GM21367 (cell line): ENCODE measurements around the gene ILRUN.
"Not testable (repeated sequence)": the region's sequence is repeated elsewhere in the genome, so short reads cannot be mapped to it uniquely, and the experiment has no call there.

Experiments
- ATAC-seq: cut with Tn5 transposase; IDR thresholded peaks from one replicate; pipeline ENCODE4 v1.9.1; 2021; ENCODE audit not compliant: unreplicated experiment

ILRUN gene

DNA sequence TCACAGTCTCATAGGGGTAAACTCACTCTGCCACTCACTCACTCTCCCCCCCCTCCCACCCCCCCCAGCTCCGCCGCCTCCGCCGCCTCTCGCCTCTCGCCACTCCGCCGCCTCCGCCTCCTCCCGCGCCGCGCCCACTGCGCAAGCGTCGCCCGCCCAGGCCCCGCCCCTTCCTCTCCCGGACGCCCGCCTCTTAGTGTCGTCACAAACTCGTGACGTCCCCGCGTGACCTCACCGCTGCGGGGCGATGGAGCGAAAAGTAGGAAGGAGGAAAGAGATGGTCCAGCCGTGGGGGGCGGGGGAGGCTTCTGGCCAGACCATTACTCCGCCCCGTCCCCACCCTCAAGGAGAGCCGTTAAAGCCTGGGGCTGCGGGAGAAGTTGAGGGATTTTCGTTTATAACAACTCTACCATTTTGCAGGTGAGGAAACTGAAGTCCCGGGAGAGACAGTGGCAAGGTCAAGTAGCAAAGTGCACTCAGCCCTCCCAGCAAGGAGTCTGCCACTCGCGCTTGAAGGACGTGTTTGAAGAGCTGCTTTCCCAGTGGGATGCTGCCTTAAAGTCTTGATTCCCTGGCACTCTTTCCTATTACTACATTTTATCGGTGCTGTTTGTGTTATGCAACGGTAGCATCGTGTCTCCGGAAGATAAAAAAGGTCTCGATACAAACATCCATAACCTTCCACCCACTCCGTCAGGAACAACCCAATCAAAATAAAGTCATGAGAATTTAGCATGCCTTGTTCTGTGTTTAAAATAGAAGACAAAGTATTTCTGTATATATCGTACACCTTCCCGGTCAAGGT lies at the start of gene ILRUN:
TSS of gene ILRUN (minus strand) at position 29 of the 805 bp plus-strand sequence. CDS start 164 bp downstream, outside the sequence.
- peak; percentile 64 for ATAC-seq

DNA sequence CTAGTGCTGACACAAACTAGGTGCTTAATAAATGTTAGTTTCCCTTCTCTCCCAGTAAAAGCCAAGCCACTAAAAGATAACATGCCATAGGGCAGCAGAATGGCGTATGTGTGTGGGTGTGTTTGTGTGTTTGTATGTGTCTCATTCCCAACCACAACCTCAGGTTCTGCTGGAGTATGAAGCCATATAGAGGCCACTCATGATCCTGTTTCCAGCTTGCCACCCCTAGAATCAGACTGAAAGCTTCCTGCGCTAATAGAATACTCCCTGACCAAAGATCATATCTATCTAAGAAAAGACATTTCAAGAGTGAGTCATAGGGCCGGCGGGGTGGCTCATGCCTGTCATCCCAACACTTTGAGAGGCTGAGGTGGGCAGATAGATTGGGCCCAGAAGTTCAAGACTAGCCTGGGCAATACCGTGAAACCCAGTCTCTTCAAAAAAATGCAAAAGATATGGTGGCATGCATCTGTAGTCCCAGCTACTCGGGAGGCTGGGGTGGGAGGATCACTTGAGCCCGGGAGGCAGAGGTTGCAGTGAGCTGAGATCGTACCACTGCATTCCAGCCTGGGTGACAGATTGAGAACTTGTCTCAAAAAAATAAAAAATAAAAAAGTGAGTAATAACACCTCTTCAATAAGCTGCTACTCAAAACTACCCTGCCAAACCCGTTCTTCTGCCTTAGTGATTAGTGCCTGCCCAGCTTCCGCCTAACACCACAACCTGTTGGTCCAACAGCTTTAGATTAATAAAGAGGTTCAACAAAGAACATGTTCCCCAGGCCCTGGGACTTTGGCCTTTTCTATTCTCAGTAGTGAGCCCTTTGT lies 48.9 kb upstream of the ILRUN start:
- ATAC-seq = no peak

DNA sequence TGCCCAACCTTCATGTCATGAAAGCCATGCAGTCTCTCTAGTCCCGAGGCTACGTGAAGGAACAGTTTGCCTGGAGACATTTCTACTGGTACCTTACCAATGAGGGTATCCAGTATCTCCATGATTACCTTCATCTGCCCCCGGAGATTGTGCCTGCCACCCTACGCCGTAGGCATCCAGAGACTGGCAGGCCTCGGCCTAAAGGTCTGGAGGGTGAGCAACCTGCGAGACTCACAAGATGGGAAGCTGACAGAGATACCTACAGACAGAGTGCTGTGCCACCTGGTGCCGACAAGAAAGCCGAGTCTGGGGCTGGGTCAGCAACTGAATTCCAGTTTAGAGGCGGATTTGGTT lies 47.7 kb upstream of the ILRUN start:
- not testable (repeated sequence) for ATAC-seq

DNA sequence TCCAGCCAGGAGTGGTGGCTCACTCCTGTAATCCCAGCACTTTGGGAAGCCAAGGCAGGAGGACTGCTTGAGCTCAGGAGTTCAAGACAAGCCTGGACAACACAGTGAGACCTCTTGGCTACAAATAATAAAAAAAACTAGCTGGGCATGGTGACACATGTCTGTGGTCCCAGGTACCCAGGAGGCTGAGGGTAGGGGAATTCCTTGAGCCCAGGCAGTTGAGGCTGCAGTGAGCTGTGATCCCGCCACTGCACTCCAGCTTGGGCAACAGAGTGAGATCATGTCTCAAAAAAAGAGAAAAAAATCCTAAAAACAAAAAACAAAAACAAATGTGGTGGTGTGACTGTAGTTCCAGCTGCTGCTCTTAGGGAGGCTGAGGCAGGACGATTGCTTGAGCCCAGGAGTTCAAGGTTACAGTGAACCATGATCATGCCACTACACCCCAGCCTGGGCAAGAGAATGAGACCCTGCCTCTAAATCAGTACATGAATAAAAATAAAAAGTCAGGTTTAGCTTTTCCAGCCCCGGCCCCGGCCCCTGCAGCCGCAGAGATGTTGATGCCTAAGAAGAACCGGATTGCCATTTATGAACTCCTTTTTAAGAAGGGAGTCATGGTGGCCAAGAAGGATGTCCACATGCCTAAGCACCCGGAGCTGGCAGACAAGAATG lies 47.2 kb upstream of the ILRUN start:
- no peak for ATAC-seq

DNA sequence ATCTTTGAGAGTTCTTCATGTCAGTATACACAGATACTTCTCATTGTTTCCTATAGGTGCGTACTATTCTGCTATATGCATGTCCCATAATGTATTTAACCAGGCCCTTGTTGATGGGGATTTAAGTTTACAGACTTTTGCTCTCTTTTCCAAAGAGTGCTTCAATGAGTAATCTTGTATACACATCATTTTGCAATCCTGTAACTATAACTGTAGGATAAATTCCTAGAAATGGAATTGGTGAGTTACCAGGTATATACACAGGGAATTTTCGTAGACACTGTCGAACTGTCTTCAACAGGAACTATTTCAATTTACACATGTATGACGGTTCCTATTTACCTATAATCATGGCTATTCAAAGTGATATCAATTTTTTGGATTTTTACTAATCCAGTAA lies 45.5 kb upstream of the ILRUN start:
- no peak for ATAC-seq

DNA sequence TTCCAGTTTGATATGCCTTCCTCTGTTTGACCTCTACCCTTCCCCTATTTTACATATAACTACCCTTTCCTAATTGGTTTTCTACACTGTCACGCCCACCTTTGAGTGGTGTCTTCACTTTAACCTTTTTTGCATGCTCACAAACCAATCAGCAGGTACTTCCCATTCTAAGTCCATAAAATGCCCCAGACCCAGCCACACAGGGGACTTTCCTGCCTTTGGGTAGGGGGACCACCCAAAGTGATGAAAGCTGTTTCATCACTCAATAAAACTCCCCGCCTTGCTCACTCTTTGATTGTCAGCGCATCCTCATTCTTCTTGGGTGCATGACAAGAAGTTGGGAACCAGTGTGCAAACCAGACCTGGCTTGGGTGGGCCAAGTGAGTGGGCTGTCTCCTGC lies 40.3 kb upstream of the ILRUN start:
- no peak for ATAC-seq

DNA sequence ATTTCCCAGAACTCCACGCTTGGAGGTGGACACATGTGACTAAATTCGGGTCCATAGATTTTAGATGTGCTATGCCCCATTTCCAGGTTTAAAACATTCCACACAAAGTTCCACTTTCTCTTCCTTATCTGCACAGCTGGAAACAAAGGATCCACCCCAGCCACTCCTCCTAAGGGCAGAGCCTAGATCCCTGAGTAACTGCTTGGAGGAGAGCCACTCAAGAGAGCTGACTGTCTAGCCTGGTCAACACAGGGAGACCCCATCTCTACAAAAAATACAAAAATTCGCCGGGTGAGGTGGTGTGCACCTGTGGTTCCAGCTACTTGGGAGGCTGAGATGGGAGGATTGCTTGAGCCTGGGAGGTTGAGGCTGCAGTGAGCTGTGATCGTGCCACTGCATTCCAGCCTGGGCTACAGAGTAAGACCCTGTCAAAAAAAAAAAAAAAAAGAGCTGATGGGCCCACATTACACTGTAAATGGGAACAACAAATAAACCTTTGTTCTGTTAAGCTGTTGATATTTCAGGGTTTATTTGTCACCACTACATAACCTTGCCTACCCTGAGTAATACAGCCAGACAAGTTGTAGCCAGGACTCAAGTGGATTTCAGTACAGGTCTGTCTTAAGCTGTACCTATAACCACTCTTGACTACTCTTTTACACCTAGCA lies 35.0 kb upstream of the ILRUN start:
- ATAC-seq = no peak

DNA sequence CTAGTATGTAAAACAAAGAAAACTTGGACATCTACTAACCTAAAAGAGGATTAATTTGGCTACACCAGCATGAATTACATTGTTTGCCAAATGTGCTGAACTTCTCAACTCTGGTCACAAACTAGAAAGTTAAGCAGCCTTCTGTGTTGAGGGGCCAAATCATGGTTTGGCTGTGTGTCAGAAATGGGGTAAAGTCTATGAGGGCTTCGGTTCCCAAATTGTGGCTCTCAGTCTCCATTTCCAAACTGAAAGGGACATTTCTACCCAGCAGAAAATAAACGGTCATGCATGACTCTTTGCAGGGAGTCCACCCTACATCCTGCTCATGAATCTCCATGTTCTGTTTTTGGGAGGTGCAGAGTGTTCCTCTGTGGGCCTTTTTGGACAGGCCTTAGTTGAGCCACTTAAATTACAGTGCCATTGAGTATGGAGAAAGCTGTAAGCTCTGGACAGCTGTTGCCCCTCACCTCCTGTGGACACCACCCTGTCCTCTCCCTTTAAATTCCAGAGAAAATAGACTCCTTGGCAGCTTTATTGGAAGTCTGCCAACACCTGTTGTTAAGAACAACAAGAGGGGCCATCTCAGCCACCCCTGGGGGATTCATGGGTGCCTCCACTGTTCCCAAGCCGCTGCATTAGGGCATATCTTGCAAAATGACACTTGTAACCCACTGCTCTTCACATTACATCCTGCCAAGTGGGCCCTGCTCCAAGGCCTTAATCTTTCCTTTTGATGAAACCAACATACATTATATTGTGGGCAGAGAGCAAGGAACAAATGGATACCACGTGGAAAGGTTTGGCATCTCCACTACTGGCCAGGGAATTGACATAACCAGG lies 33.3 kb upstream of the ILRUN start:
- ATAC-seq = no peak

DNA sequence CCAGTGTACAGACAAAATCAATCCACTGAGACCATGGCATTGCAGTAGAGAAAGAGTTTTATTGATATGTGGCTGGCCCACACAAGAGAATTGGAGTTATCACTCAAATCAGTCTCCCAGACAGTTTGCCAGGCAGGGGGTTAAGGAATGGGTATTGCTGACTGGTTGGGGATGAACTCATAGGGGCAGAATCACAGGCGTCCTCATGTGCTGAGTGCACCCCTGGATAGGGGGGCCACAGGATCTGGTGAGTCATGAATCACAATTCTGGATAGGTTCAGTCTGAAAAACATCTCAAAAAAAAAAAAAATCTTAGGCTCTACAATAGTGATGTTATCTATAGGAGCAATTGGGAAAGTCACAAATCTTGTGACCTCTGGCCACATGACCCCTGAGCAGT lies 29.5 kb upstream of the ILRUN start:
- no peak for ATAC-seq

DNA sequence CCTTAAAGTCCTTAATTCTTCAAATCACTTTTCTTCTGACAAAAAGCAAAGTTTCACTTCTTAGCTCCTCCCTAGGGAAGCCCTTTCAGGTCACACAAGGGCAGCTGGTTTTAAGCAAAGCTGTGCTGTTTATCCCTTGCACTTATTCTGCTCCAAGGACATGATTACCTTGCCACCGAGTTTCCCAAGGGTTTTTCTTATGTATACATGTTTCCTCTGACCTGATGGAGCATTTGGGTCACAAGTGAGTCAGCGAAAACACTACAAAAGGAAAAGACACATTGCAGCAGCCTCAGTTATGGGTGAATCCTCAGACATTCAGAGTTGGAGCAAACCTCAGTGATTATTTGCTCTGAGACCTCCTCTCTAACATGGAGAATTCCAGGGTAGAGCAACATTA lies 26.6 kb upstream of the ILRUN start:
- no peak for ATAC-seq

DNA sequence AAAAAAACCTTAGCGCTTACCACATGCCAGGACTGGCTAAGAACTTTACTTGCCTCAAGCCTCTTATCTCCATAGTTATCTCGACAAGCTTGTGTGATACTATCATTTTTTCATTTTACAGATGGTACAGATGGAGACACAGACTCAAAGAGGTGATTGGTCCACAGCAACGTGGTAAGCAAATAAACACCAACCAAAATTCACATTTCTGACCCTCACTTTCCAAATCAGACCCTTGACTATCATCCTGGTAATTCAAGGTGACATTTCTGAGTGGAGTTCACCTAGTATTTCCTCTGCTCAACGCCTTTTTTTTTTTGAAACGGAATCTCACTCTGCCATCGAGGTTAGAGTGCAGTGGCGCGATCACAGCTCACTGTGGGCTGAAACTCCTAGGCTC lies 25.9 kb upstream of the ILRUN start:
- no peak for ATAC-seq

DNA sequence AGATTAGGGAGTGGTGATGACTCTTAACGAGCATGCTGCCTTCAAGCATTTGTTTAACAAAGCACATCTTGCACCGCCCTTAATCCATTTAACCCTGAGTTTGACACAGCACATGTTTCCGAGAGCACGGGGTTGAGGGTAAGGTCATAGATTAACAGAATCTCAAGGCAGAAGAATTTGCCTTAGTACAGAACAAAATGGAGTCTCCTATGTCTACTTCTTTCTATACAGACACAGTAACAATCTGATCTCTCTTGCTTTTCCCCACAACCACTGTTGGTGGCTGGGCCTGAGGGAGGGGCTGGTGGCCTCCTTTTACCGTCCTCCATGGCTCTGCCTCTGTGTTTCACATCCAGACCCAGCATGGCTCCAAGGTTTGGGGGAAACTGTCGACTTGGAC lies 23.6 kb upstream of the ILRUN start:
- not testable (repeated sequence) for ATAC-seq

DNA sequence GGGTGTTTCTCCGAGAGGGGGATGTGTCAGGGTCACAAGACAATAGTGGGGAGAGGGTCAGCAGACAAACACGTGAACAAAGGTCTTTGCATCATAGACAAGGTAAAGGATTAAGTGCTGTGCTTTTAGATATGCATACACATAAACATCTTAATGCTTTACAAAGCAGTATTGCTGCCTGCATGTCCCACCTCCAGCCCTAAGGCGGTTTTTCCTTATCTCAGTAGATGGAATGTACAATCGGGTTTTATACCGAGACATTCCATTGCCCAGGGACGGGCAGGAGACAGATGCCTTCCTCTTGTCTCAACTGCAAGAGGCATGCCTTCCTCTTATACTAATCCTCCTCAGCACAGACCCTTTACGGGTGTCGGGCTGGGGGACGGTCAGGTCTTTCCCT lies 23.1 kb upstream of the ILRUN start:
- not testable (repeated sequence) for ATAC-seq

DNA sequence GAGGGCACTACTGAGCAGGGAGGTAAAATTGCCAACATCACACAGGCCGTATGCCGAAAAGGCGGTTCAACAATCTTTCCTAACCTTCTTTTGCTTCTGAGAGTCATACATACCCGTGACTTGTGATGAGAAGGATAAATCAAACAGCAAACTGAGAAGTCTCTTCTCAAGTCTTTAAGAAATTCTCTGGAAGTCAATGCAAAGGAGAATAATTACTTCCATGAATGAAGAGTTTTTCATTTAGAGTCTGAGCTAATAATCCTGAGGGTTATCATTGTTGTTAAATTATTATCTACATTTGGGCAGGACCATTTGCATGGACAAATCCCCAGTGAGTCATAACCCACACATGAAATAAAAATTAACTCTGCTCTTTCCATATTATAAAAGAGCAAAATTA lies 22.4 kb upstream of the ILRUN start:
- ATAC-seq = no peak

DNA sequence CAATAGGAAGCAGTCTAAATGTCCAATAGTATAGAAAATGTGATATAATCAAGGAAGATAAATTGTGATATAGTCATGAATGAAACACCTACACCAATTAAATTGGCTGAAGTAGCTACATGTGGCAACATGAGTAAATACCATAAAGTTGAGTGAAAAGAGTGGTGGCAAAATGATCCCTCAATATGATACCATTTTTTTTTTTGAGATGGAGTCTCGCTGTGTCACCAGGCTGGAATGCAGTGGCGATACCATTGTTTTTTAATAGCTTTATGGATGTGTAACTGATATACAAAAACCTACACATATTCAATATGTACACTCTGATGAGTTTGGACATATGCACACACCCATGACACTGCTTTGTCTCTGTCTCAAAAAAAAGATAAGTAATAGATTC lies 20.9 kb upstream of the ILRUN start:
- no peak for ATAC-seq

DNA sequence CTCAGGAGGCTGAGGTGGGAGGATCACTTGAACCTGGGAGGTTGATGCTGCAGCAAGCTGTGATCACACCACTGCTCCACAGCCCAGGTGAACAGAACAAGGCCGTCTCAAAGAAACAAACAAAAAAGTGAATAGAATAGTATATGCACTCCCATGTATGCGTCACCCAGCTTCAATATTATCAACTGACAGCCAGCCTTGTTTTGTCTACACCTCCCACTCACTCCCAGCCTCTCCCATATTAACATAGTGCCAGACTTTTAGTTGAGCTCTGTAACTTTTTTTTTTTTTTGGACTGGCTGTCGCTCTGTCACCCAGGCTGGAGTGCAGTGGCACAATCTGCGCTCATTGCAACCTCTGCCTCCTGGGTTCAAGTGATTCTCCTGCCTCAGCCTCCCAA lies 18.1 kb upstream of the ILRUN start:
- ATAC-seq = no peak

DNA sequence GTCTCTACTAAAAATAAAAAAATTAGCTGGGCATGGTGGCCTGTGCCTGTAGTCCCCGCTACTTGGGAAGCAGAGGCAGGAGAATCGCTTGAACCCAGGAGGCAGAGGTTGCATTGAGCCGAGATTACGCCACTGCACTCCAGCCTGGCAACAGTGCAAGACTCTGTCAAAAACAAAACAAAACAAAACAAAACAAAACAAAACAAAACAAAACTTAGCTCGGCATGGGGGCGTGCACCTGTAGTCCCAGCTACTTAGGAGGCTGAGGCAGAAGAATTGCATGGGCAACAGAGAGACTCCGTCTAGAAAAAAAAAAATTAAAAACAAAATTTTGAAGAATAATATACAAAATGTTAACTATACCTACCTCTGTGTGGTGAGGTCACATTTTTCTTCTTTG lies 16.3 kb upstream of the ILRUN start:
- ATAC-seq = not testable (repeated sequence)

DNA sequence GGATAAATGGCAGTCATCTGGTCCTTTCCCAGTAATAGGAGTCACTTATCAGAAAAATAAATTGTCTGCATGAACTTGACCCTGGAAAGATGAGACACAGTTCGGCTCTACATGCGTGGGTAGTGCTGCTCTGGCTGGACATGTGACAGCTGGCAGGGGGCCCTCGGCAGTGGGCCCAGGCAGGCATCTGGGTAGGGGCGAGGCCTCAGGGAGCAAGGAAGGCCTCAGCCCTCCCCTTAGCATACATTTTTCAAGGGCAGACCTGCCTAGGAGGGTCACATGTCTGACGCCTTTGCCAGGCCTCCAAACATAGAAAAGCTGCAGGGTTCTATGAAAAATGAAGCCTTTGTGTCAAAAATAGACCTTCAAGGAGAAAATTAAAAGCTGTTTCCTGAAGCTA lies 12.8 kb upstream of the ILRUN start:
- ATAC-seq = no peak

DNA sequence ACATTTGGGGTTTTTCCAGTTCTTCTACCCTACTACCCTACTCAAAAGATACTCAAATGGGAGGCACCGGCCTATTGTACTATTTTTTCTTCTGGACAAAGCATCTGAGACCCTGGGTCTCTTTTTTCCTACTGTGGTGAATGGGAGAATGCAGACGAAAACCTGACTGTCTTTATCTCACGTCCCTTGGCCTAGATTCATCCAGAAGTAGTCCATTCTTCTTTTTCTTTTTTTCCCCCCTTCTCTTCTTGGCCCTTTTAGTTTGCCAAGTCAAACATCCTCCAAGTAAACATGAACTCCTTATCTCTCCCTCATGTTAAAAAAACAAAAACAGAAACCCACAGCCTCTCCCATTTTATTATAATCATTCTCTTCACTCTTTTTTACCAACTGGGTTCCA lies 8.7 kb upstream of the ILRUN start:
- no peak for ATAC-seq

DNA sequence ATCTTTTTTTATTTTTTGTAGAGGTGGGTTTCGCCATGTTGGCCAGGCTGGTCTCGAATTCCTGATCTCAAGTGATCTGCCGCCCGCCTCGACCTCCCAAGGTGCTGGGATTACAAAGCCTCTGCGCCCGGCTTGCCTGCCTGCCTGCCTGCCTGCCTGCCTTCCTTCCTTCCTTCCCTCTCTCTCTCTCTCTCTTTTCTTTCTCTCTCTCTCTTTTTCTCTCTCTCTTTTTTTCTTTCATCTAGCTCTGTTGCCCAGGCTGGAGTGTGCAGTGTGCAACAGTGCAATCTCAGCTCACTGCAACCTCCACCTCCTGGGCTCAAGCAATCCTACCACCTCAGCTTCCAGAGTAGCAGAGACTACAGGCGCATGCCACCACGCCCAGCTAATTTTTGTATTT lies 4.6 kb upstream of the ILRUN start:
- ATAC-seq = no peak
